Lower leg skin (tissue), 3 donors: Measurements from ENCODE around the gene RASSF5.

Source experiments
- CTCF ChIP-seq, 3 donors: fragments of 450-650 bp; IDR thresholded peaks; one replicate each; pipeline ENCODE4 v1.5.1; 2016; ENCODE audit warnings: antibody characterized with exemption in 3 of 3, mild to moderate bottlenecking in 3 of 3, moderate library complexity in 2 of 3
- POLR2A ChIP-seq, 2 donors: fragments of 450-650 bp; IDR thresholded peaks; one replicate each; pipeline ENCODE4 v1.6.1; 2016 to 2017; ENCODE audit warnings: antibody characterized with exemption in 2 of 2, mild to moderate bottlenecking in 1 of 2, moderate library complexity in 1 of 2

GRCh38 chr1:206463911-206464310 is 43.4 kb upstream of the RASSF5 start:
- TF ChIP-seq POLR2A (IDR thresholded peaks at IDR 0.05) = no peak
- no peak for TF ChIP-seq CTCF (IDR thresholded peaks at IDR 0.05)
